NCI-H187 (cell line): ENCODE results near the gene IGFN1.
"Not testable (repeated sequence)": the region's sequence is repeated elsewhere in the genome, so short reads cannot be mapped to it uniquely, and the experiment has no call there.

ENCODE experiments used
- DNase-seq, 2 experiments: peaks; one replicate each; lab custom pipeline; 2025; lab: John Stamatoyannopoulos, UW

Gene IGFN1

DNA sequence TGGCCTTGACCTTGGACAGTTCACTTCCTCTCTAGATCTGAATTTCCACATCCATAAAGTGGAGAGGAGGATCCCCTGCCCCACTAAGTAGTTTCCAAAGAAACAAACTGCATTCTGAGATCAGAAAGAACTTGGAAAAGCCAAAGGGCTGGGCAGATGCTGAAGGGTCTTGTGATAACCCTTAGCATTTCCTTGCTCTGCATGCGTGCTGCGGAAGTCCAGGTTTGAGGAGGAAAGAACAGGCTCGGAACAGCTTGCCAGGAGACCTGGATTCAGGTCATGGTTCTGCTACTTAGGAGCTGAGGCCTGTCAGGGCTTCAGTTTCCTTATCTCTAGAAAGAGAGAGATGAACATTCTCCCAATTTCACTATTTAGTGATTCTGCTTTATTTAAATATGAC lies 27.2 kb downstream of the IGFN1 start:
- no peak for DNase-seq

DNA sequence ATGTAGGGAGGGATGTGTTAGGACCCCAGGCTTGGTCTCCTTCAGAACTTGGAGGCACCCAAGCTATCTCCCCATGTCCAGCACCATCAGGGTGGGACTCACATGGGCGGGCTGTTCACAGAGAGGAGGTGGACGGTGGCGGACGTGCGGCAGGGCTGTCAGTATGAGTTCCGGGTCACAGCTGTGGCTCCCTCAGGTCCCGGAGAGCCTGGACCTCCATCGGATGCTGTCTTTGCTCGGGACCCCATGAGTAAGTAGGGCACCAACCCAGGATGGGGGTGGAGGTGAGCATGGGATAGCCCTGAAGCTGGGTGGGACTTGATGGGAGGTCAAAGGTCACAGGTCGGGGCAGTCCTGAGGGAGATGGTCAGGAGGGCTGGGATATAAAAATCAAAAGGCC lies 27.8 kb downstream of the IGFN1 start:
- DNase-seq = no peak

GRCh38 chr1:201219481-201220387 lies 29.1 kb downstream of the IGFN1 start:
- peak in 1 of 2 experiments; percentile 18 for DNase-seq

- no peak for DNase-seq
These were observed 29.7 kb downstream of the IGFN1 start for GRCh38 chr1:201220388-201220715.

- DNase-seq = no peak
These were observed 30.7 kb downstream of the IGFN1 start for GRCh38 chr1:201221201-201221846.

GRCh38 chr1:201222125-201222524 lies 31.5 kb downstream of the IGFN1 start:
- no peak for DNase-seq

DNA sequence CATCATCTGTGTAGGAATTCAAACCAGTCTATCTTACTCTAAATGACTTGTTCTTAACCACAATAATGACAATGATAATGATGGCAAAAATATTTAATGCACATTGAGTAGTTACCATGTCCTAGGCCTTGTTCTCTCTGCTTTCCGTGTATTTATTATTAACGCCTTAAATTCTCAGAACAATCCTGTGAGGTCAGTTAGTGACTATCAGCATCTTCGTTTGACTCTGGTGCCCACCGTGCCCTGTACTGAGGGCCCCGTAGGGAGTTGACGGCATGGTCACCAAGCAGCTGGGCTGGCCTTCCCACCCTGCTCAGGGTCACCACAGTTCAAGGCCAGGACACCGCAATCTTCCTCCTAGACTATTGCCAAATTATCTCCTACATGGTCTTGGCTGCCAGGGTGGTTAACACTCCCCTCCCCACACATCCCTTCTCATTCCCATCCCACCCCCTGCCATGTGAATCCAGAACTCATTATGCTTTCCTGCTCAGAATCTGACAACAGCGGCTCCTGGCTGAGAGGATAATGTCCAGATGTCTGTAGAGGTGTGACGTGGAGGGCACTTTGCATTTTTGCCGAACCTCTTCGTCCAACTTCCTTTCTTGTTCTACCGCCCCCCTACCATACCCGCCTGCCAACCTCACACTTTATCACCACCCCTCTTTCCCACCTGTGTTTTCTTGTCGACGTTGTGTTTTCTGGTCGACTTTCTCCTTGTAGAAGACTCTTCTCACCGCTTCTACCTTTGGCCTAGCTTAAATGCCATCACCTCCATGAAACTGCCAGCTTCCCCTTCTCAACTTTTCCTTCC lies 33.4 kb downstream of the IGFN1 start:
- DNase-seq = no peak

- no peak for DNase-seq
These were observed 34.2 kb downstream of the IGFN1 start for GRCh38 chr1:201224666-201225370.

- no peak for DNase-seq
These were observed 35.5 kb downstream of the IGFN1 start for GRCh38 chr1:201226178-201226514.

GRCh38 chr1:201226859-201227488 lies 36.4 kb downstream of the IGFN1 start:
- no peak for DNase-seq

- DNase-seq = no peak
These were observed 37.7 kb downstream of the IGFN1 start for GRCh38 chr1:201228011-201228983.

GRCh38 chr1:201229095-201229494 lies 38.5 kb downstream of the IGFN1 start:
- DNase-seq = no peak

GRCh38 chr1:201229771-201230635 lies 39.4 kb downstream of the IGFN1 start:
- no peak for DNase-seq

- no peak for DNase-seq
These were observed 40.1 kb downstream of the IGFN1 start for GRCh38 chr1:201230676-201231075.

GRCh38 chr1:201239646-201240045 lies 49.0 kb downstream of the IGFN1 start:
- DNase-seq = not testable (repeated sequence)

DNA sequence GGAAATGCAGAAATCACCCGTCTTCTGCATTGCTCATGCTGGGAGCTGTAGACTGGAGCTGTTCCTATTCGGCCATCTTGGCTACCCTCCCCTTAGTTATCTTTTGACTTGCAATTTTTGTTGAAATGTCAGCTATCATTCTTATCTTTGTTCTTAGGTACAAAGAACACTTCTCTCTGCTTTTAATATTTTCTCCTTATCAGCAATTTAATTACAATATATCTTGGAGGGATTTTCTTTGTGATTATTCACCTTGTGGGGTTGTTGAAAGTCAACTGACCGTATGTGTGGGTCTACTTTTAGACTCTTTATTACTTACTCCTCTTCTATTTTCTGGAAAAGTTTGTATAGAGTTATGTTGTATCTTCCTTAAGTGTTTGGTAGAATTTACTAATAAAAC lies 49.5 kb downstream of the IGFN1 start:
- DNase-seq = no peak

- DNase-seq = no peak
These were observed 51.1 kb downstream of the IGFN1 start for GRCh38 chr1:201241736-201242135.

GRCh38 chr1:201245082-201245481 lies 54.5 kb downstream of the IGFN1 start:
- DNase-seq = no peak
